Trophoblast cell (in vitro differentiated cells and primary cell): ENCODE results near the gene KRT27.

Experiments
- DNase-seq, 2 donors: peaks; one replicate each; pipeline ENCODE4 v3.0.0-alpha.2; 2016
- H2AFZ ChIP-seq: 2 replicates; pipeline ENCODE4 v1.6.1; 2013; ENCODE audit warnings: low read length, moderate library complexity, mild to moderate bottlenecking; ENCODE audit not compliant: insufficient read depth, poor library complexity
- H2AK5ac ChIP-seq: 2 replicates; pipeline ENCODE4 v1.6.1; 2013; ENCODE audit warnings: mild to moderate bottlenecking, low read length
- H2BK120ac ChIP-seq: 2 replicates; pipeline ENCODE4 v1.6.1; 2013; ENCODE audit warnings: low read length, mild to moderate bottlenecking, moderate library complexity; ENCODE audit not compliant: insufficient read depth, poor library complexity
- H2BK12ac ChIP-seq: 2 replicates; pipeline ENCODE4 v1.6.1; 2013; ENCODE audit warnings: mild to moderate bottlenecking, low read length, moderate library complexity
- H2BK5ac ChIP-seq: 2 replicates; pipeline ENCODE4 v1.6.1; 2013; ENCODE audit warnings: low read length, low read depth, moderate library complexity, mild to moderate bottlenecking; ENCODE audit not compliant: poor library complexity
- H3K14ac ChIP-seq: 2 replicates; pipeline ENCODE4 v1.6.1; 2013; ENCODE audit warnings: mild to moderate bottlenecking, low read length
- H3K18ac ChIP-seq: 2 replicates; pipeline ENCODE4 v1.6.1; 2013; ENCODE audit warnings: mild to moderate bottlenecking, low read length
- H3K23ac ChIP-seq: 2 replicates; pipeline ENCODE4 v1.6.1; 2013; ENCODE audit warnings: low read length
- H3K27ac ChIP-seq: 2 replicates; pipeline ENCODE4 v1.5.1; 2013; ENCODE audit warnings: low read depth, mild to moderate bottlenecking, inconsistent platforms, low read length, moderate library complexity
- H3K27me3 ChIP-seq: 2 replicates; pipeline ENCODE4 v1.6.1; 2013; ENCODE audit warnings: inconsistent platforms, mild to moderate bottlenecking, low read length, moderate library complexity; ENCODE audit not compliant: insufficient read depth
- H3K36me3 ChIP-seq, 2 experiments: 1 replicate in 1 of 2; 2 replicates in 1 of 2; pipeline ENCODE4 v1.6.1; 2013; ENCODE audit warnings: low read length in 2 of 2, mild to moderate bottlenecking in 2 of 2, moderate library complexity in 1 of 2; ENCODE audit not compliant: insufficient read depth in 2 of 2, control insufficient read depth in 1 of 2
- H3K4ac ChIP-seq: 2 replicates; pipeline ENCODE4 v1.6.1; 2013; ENCODE audit warnings: low read depth, mild to moderate bottlenecking, low read length, moderate library complexity
- H3K4me1 ChIP-seq, 2 experiments: 1 replicate in 1 of 2; 2 replicates in 1 of 2; pipeline ENCODE4 v1.6.1; 2013; ENCODE audit warnings: low read length in 2 of 2, mild to moderate bottlenecking in 2 of 2, moderate library complexity in 1 of 2; ENCODE audit not compliant: insufficient read depth in 2 of 2, control insufficient read depth in 1 of 2
- H3K4me2 ChIP-seq: 2 replicates; pipeline ENCODE4 v1.6.1; 2013; ENCODE audit warnings: inconsistent platforms, mild to moderate bottlenecking, low read length, moderate library complexity
- H3K4me3 ChIP-seq: 2 replicates; pipeline ENCODE4 v1.5.1; 2013; ENCODE audit warnings: mild to moderate bottlenecking, low read depth, low read length, inconsistent platforms
- H3K79me1 ChIP-seq: one replicate; pipeline ENCODE4 v1.6.1; 2013; ENCODE audit warnings: low read length
- H3K79me2 ChIP-seq: 2 replicates; pipeline ENCODE4 v1.6.1; 2013; ENCODE audit warnings: low read length, mild to moderate bottlenecking; ENCODE audit not compliant: control insufficient read depth, insufficient read depth, poor library complexity
- H3K9ac ChIP-seq: 2 replicates; pipeline ENCODE4 v1.6.1; 2013; ENCODE audit warnings: mild to moderate bottlenecking, low read length
- H3K9me3 ChIP-seq: 2 replicates; pipeline ENCODE4 v1.6.1; 2013; ENCODE audit warnings: low read depth, mild to moderate bottlenecking, control low read depth, inconsistent platforms, low read length; ENCODE audit not compliant: insufficient read depth
- H4K12ac ChIP-seq: 2 replicates; pipeline ENCODE4 v1.6.1; 2013; ENCODE audit warnings: low read depth, mild to moderate bottlenecking, low read length, moderate library complexity
- H4K8ac ChIP-seq: 2 replicates; pipeline ENCODE4 v1.6.1; 2013; ENCODE audit warnings: low read depth, mild to moderate bottlenecking, low read length, moderate library complexity
- H4K91ac ChIP-seq: one replicate; pipeline ENCODE4 v1.6.1; 2013; ENCODE audit warnings: low read depth, mild to moderate bottlenecking, low read length, moderate library complexity
- WGBS: extraction: QIAGEN DNeasy Blood & Tissue Kit; methylation state at CpG from one replicate; pipeline ENCODE4 v1.1.7; 2013; ENCODE audit warnings: missing lambda C conversion rate; ENCODE audit not compliant: insufficient read length, insufficient coverage; ENCODE audit errors: extremely low coverage; 5-methylcytosine and 5-hydroxymethylcytosine counted together

Gene KRT27

DNA sequence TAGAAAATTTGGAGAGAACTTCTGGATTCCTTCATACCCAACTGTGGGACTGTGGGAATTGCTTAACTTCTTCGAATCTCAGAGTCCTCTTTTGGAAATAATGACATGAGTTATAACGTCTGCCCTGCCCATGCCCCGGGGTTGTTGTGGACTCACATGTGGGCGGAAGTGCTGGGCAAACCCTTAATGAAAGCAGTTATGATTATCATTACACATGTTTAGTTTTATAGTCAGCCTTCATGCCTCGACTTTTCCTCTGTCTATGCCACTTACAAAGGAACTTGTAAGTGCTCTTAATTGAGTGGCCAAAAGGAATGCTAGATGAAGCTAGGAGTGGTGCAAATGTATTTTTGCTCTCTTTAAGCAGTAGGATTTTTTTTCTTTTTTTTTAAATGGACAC, 3.9 kb downstream of the KRT27 start:
- Histone ChIP-seq H3K4ac (no peak overlapping the region), H3K36me3 (no peaks in the 10 kb centered on the region), H3K4me3 (no peak overlapping the region), H2AFZ (no peak overlapping the region), H3K27ac (no peak overlapping the region), H2BK5ac (no peak overlapping the region), H2AK5ac (no peak overlapping the region), H3K9ac (no peak overlapping the region), H4K12ac (no peak overlapping the region), H4K8ac (no peak overlapping the region), H2BK12ac (no peak overlapping the region), H3K14ac (no peak overlapping the region), H3K4me1 (no peaks in the 10 kb centered on the region), H3K9me3 (no peaks in the 10 kb centered on the region), H2BK120ac (no peak overlapping the region), H3K79me2 (no peaks in the 10 kb centered on the region), H4K91ac (no peak overlapping the region), H3K23ac (no peak overlapping the region), H3K18ac (no peak overlapping the region), H3K27me3 (no peaks in the 10 kb centered on the region), H3K79me1 (no peaks in the 10 kb centered on the region), H3K4me2 (no peak overlapping the region)
- no CpG with 5 or more reads among the region's 5 CpGs for WGBS
- DNase-seq: peak; percentile 58 to 78

DNA sequence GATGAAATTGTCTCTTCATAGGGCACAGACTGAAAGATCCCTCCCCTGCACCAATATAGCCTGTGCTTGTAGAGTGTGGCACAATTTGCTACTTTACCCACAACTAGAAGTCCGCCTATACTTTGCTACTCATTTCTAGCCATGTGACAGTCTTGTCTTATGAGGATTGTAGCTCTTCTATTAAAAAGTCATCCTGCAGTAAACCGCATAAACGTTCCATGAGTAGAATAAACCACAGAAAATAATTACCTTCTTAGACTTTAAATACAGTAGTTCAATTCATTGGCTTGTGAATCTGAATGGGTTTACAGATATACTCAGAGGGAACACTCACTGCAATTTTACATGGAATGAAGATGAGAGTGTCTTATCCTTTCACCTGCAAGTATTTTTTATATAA, 4.4 kb downstream of the KRT27 start:
- H3K4me2 ChIP-seq: no peak overlapping the region
- no CpG with 5 or more reads among the region's 3 CpGs for WGBS
- no peak overlapping the region for H4K8ac ChIP-seq
- H3K4me3 ChIP-seq: no peak overlapping the region
- H3K18ac ChIP-seq: no peak overlapping the region
- H3K4ac ChIP-seq: no peak overlapping the region
- no peaks in the 10 kb centered on the region for H3K79me2 ChIP-seq
- no peak overlapping the region for H4K12ac ChIP-seq
- no peak overlapping the region for H4K91ac ChIP-seq
- H2BK120ac ChIP-seq: no peak overlapping the region
- no peak overlapping the region for H2BK12ac ChIP-seq
- H3K79me1 ChIP-seq: no peaks in the 10 kb centered on the region
- no peaks in the 10 kb centered on the region for H3K27me3 ChIP-seq
- no peaks in the 10 kb centered on the region for H3K36me3 ChIP-seq
- no peak for DNase-seq
- H3K14ac ChIP-seq: no peak overlapping the region
- no peaks in the 10 kb centered on the region for H3K9me3 ChIP-seq
- no peak overlapping the region for H3K27ac ChIP-seq
- no peak overlapping the region for H2BK5ac ChIP-seq
- H3K9ac ChIP-seq: no peak overlapping the region
- H3K4me1 ChIP-seq: no peaks in the 10 kb centered on the region
- no peak overlapping the region for H2AFZ ChIP-seq
- H2AK5ac ChIP-seq: no peak overlapping the region
- no peak overlapping the region for H3K23ac ChIP-seq

DNA sequence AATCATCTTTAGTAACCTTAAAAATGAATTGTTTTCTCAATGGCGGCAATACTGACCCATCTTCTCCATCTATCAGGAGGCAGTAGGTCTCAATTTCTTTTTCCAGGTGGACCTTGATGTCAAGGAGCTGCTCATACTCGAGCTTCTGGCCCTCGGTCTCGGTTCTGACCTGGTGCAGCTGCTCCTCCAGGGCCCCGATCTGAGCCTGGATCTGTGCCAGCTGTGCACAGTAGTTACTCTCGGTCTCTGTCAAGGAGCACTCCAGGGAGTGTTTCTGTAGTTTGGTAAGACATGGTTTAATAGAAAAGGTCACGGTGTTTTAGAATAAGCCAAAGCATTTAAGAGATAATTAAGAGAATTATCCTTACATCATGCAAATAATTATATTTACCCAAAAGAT, 4.9 kb downstream of the KRT27 start:
- no peaks in the 10 kb centered on the region for H3K9me3 ChIP-seq
- H2BK120ac ChIP-seq: no peak overlapping the region
- H2AFZ ChIP-seq: no peak overlapping the region
- no peaks in the 10 kb centered on the region for H3K79me1 ChIP-seq
- no peak overlapping the region for H3K18ac ChIP-seq
- H4K91ac ChIP-seq: no peak overlapping the region
- no CpG with 5 or more reads among the region's 7 CpGs for WGBS
- no peaks in the 10 kb centered on the region for H3K27me3 ChIP-seq
- no peak overlapping the region for H4K12ac ChIP-seq
- no peak overlapping the region for H3K4me2 ChIP-seq
- no peak overlapping the region for H3K23ac ChIP-seq
- H4K8ac ChIP-seq: no peak overlapping the region
- H2AK5ac ChIP-seq: no peak overlapping the region
- no peak overlapping the region for H2BK5ac ChIP-seq
- H3K27ac ChIP-seq: no peak overlapping the region
- no peak overlapping the region for H3K9ac ChIP-seq
- H3K14ac ChIP-seq: no peak overlapping the region
- H3K4me1 ChIP-seq: no peaks in the 10 kb centered on the region
- no peak overlapping the region for H3K4ac ChIP-seq
- no peak for DNase-seq
- no peaks in the 10 kb centered on the region for H3K36me3 ChIP-seq
- no peaks in the 10 kb centered on the region for H3K79me2 ChIP-seq
- H3K4me3 ChIP-seq: no peak overlapping the region
- H2BK12ac ChIP-seq: no peak overlapping the region

DNA sequence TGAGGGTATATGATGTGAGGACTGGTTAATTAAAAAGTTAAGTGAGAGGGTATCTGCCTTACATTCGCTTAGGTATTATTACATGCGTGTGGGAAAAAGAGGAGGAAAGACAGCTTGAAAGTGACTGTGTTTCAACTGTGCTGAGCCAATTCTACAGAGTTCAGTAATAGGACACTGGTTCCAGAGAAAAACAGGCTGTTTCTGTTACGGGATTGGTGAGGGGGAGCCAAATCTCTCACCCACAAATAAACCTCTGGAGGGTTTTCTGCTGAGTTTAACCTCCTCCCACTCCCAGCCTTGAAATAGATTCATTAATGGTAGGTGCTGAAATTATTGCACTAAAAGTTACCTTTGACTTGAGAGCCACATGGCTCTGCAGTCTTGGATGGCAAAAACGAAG, 6.4 kb downstream of the KRT27 start:
- Histone ChIP-seq H3K36me3 (no peaks in the 10 kb centered on the region), H3K18ac (no peak overlapping the region), H2BK12ac (no peak overlapping the region), H3K27ac (no peak overlapping the region), H2BK120ac (no peak overlapping the region), H3K9me3 (no peaks in the 10 kb centered on the region), H3K23ac (no peak overlapping the region), H3K4me1 (no peaks in the 10 kb centered on the region), H3K4me2 (no peak overlapping the region), H3K79me1 (no peaks in the 10 kb centered on the region), H2AK5ac (no peak overlapping the region), H2BK5ac (no peak overlapping the region), H4K91ac (no peak overlapping the region), H3K4ac (no peak overlapping the region), H3K79me2 (no peaks in the 10 kb centered on the region), H4K12ac (no peak overlapping the region), H3K4me3 (no peak overlapping the region), H2AFZ (no peak overlapping the region), H3K27me3 (no peaks in the 10 kb centered on the region), H3K14ac (no peak overlapping the region), H4K8ac (no peak overlapping the region), H3K9ac (no peak overlapping the region)
- no peak for DNase-seq
- WGBS: no CpG with 5 or more reads among the region's 4 CpGs
